ENCODE data around the gene FGF9.

DNA sequence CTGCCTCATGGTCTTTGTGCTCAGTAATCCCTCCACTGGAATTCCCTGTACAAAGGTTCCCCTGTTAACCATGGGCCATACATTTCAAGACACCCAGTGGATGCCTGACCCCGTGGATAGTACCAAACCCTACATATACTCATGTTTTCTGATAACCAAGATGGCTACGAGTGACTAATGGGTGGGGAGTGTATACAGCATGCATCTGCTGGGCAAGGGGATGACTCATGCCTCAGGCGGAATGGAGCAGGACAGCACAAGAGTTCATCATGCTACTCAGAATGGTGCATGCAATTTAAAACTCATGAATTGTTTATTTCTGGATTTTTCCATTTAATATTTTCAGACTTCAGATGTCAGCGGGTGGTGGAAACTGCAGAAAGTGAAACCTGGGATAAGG is 13.3 kb upstream of the FGF9 start:
- TF ChIP-seq CTCF (conservative IDR thresholded peaks at IDR 0.05; ENCODE audit: low read length) = no peak
- no peak for TF ChIP-seq EZH2phosphoT487 (IDR thresholded peaks at IDR 0.05; ENCODE audit: borderline replicate concordance, low read depth, low read length)

All from OCI-LY7 (cell line).